Embryonic facial prominence (tissue), 1 donor: ENCODE data around the gene SAMHD1.
A peak's percentile ranks its signal among the peaks of the same experiment; 100 is the strongest.
"Not testable (repeated sequence)": the region's sequence is repeated elsewhere in the genome, so short reads cannot be mapped to it uniquely, and the experiment has no call there.

Experiments
- DNase-seq: peaks from one replicate; pipeline ENCODE4 v3.0.0-alpha.2; 2016; ENCODE audit errors: extremely low spot score

The SAMHD1 gene

DNA sequence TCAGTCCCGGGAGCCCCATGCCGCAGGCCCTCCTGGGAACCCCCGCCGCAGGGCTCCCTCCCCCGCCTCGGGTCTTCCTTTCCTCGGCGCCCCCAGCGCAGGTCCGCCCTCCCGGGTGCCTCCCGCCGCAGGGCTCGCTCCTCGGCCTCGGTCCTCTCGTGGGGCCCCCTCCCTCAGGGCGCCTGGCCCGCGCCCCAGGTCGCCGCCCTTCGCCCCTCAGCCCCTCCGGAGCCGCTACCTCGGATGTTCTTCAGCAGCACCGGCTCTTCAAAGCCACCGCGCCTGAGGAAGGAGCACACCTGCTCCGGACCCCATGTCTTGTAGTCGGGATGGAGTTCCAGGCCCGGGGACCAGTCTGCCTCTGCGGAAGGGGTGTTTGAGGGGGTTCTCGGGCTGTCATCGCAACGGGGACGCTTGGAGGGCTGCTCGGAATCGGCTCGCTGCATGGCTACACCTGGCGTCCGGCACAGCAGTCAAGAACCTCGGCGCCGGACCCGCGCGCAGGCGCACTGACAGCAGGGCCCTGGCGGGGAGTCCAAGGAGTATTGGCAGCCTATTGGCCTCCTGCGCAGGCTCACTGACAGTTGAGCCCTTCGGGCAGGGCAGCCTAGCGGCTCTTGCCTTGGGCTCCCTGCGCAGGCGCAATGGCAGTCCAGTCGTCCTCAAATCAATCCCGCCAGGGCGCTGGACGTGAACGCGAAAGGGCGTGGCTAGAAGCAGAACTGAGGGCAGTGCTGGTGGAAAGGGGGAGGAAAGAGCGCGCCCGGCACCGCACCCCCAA, at the start of gene SAMHD1:
SAMHD1 (minus strand) TSS at position 511 of the 781 bp plus-strand sequence; CDS start at position 446, 65 bp downstream.
- peak; percentile 62 for DNase-seq

DNA sequence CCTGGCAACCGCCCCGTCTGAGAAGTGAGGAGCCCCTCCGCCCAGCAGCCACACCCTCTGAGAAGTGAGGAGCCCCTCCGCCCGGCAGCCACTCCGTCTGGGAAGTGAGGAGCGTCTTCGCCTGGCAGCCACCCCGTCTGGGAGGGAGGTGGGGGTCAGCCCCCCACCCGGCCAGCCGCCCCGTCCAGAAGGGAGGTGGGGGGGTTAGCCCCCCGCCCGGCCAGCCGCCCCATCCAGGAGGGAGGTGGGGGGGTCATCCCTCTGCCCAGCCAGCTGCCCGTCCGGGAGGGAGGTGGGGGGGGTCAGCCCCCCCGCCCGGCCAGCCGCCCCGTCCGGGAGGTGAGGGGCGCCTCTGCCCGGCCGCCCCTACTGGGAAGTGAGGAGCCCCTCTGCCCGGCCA, 48.7 kb upstream of the SAMHD1 start:
- DNase-seq, result not testable (repeated sequence)

DNA sequence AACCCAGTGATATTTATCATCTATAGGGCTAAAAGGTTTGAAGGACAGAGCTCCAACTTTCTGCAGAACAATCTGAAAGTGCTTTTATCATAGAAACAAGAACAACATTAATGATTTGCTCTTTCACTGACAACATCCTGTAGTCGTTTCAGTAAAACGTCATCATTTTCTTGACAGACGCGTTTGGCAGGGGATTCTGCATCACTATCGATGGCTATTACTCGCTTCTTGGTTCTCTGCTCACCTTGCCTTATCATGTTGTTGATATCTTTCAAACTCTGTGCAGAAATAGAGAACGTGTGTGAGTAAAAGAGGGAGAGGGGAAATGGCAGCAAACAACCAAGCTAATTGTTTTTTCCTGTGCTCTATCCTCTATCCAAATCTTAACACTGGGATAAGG, 47.1 kb upstream of the SAMHD1 start:
- no peak for DNase-seq

DNA sequence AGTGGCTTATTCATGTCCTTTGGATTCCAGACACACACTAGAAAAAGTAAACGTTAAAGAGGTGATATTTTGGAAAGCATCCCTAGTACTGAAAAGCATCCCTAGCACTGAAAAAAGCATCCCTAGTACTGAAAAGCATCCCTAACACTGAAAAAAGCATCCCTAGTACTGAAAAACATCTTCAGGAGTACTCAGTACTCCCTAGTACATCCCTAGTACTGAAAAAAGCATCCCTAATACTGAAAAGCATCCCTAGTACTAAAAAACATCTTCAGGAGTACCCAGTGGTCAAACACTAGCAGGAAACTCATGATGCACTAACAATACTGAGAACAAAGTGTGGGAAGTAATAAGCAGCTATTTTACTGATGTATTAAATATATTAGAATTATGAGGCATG, 45.6 kb upstream of the SAMHD1 start:
- DNase-seq, result peak; percentile 51

DNA sequence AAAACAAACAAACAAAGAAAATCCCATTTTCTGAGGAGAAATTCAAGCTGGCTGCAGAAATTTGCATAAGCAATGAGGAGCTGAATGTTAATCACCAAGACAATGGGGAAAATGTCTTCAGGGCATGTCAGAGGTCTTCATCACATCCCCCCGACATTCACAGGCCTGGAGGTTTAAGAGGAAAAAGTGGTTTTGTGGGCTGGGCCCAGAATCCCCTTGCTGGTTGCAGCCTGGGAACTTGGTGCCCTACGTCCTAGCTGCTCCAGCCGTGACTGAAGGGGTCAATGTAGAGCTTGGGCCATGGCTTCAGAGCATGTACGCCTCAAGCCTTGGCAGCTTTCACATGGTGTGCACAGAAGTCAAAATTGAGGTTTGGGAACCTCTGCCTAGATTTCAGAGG, 42.7 kb upstream of the SAMHD1 start:
- not testable (repeated sequence) for DNase-seq

DNA sequence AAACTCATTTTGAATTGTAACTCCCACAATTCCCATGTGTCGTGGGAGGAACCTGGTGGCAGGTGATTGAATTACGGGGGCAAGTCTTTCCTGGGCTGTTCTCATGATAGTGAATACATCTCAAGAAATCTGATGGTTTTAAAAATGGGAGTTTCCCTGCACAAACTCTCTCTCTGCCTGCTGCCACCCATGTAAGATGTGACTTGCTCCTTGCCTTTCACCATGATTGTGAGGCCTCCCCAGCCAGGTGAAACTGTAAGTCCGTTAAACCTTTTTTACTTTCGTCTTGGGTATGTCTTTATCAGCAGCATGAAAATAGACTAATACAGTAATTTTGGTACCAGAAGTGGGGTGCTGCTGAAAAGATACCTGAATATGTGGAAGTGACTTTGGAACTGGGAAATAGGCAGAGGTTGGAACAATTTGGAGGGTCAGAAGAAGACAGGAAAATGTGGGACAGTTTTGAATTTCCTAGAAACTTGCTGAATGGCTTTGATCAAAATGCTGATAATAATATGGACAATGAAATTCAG, 41.4 kb upstream of the SAMHD1 start:
- DNase-seq, result no peak

DNA sequence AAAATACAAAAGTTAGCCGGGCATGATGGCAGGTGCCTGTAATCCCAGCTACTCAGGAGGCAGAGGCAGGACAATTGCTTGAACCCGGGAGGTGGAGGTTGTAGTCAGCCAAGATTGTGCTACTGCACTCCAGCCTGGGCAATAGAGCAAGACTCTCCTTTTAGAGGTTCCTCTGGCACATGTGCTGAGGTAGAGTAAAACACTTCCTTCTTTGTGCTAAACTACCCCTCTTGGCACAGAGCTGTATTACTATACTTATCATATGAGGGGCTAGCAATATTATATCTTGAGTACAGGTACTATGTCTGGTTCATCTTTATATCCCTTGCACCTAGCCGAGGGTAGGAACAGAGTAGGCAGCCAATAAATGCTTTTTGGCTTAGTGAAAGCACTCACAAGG, 40.2 kb upstream of the SAMHD1 start:
- no peak for DNase-seq

DNA sequence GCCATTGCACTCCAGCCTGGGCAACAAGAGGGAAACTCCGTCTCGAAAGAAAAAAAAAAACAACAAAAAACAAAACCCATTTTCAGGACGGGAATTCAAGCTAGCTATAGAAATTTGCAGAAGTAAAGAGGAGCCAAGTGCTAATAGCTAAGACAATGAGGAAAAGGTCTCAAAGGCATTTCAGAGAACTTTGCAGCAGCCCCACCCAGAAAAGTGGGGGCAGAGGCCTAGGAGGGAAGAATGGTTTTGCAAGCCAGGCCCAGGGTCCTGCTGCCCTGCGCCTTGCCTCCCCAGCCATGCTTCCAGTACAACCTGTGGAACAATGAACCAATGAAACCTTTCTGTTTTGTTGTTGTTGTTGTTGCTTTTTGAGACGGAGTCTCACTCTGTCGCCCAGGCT, 38.3 kb upstream of the SAMHD1 start:
- no peak for DNase-seq

DNA sequence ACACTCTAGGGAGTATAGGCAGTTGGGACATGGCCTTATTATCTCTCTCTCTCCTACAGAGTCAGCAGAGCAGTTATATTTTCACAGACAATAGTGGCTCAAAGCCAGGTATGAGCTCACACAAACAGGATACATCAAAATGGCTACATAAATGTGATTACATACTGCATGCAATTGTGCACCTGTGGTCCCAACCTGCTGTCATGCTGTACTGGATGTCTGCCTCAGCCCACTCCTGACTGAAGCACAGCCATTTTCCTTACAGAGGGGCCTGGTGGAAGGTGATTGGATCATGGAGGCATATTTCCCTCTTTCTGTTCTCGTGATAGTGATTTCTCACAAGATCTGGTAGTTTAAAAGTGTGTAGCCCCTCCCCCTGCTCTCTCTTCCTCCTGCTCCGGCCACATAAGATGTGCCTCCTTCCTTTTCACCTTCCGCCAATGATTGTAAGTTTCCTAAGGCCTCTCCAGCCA, 37.0 kb upstream of the SAMHD1 start:
- no peak for DNase-seq

DNA sequence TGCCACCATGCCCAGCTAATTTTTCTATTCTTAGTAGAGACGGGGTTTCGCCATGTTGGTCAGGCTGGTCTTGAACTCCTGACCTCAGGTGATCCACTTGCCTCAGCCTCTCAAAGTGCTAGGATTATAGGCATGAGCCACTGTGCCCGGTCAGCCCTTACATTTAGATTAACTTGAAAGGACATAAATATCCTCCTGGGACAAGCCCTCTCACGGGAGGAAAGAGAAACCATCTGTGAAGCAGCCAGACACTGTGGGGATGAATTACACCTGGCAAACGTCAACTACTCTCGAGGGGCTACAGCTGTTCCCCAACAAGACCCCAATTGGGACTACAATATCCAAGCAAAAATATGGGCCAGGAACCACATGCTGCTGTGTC, 32.7 kb upstream of the SAMHD1 start:
- no peak for DNase-seq

DNA sequence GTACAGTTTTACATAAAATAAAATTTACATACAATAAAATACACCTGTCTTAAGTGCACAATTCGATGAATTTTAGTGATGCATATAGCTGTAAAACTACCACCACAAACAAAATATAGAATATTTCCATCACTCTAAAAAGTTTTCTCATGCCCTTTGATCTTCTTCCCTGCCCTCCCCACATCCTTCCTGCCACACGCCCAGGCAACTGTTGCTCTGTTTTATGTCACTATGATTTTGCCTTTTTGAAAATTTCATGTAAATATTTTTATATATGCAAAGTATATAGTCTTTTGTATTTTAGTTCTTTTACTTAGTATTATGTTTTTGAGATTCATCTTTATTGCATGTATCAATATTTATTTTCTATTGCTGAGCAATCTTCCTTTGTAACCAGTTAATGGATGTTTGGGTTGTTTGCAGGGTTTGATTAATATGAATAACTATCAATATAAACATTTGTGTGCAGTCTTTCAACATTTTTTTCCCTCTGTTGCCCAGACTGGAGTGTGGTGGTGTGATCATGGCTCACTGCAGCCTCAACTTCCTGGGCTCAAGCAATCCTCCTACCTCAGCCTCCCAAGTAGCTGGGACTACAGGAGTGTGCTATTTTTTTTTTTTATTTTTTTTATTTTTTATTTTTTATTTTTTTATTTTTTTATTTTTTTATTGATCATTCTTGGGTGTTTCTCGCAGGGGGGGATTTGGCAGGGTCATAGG, 23.8 kb upstream of the SAMHD1 start:
- no peak for DNase-seq

DNA sequence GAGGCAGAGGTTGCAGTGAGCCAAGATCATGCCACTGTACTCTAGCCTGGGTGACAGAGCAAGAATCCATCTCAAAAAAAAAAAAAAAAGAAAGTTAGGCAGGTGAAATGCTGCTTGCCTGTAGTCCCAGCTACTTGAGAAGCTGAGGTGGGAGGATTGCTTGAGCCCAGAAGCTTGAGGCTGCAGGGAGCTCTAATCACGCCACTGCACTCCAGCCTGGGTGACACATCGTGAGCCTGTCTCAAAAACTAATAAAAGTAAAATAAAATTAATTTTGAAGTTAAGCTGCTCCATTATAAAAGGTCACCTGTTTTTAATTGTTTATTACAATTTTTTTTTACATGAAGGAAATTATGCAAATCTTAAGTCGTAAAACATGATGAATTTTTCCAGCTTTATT, 23.2 kb upstream of the SAMHD1 start:
- DNase-seq, result no peak

DNA sequence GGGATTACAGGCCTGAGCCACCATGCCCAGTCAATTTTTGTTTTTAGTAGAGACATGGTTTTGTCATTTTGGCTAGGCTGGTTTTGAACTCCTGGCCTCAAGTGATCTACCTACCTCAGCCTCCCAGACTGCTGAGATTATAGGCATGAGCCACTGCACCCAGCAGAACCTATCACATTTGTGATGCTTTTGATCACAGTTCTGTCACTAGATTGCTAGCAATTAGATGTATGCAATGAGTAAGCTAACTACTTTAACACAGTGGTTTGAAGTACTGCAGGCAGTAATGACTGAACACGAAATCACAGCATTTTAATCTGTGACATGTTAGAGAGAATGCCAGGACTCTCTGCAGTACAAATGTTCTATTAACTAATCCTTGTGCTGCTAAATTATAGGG, 19.6 kb upstream of the SAMHD1 start:
- DNase-seq, result no peak

DNA sequence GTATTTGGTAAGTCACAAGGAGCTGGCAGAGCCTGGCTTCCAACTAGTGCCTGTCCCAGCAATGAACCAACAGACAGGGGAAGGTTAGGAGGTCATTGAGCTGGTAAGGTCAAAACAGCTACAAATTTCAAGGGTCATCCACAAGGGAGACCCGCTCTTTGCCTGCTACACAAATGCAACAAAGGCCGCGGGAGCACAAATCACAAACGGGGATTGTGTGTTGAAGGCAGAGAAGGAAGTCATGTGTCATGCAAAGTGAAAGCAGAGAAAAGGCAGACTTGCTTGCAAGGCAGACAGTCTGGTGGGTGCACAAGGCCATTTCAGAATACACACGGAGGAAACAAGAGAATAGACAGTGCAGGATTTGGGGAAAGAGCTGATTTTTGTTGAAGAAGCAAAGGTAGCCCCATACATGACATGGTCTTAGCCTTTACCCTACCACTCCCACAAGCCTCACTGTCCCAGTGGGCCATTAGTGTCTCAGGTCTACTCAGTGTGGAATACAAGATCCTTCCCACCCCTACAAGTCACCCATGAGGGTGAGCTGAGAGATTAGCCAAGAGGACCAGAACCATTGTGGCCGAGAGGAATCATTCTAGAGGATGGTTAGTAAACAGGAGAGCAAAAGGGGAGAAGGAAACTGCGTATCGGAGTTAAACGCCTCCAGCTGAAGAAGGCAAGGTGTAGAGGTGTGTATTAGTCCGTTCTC, 18.1 kb upstream of the SAMHD1 start:
- DNase-seq, result no peak

DNA sequence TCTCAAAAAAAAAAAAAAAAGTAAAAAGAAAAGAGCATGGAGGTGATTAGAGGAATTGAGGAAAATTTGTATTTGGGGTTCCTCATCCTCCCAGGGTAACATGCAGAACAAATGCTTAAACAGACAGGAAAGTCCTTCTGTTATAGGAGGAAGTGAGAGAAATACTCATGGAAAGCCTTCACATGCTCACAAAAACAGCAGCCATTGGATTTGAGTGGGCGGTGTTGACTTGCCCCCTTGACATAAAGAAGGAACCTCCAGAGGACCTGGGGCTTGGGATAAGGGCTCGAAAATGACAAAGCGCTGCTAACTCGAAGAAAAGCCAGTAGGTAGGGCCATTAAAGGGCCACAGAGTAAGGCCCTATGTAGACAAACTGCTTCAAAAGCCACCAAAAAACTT, 17.5 kb upstream of the SAMHD1 start:
- no peak for DNase-seq

DNA sequence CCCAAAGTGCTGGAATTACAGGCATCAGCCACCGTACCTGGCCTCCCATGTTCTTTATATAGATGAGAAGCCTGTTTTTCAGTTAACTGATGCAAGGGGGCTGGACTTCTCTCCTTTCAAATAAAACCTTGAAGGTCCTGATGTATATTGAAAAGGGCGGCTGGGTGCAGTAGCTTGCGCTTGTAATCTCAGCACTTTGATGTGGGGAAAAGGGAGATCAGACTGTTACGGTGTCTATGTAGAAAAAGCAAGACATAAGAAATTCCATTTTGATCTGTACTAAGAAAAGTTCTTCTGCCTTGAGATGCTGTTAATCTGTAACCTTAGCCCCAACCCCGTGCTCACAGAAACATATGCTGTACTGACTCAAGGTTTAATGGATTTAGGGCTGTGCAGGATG, 16.1 kb upstream of the SAMHD1 start:
- DNase-seq, result no peak

DNA sequence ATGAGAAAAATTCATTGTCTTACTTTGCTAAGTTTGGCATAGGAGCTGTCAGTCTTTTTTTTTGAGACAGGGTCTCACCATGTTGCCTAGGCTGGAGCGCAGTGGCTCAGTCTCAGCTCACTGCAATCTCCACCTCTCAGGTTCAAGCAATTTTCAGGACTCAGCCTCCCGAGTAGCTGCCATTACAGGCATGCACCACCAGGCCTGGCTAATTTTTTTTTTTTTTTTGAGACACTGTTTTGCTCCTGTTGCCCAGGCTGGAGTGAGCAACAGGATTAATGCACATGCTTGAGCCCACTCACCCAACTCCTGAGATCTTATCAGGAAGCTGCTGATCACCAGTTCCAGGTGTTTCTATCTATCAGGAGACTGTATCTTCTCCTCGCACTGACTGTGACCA, 15.5 kb upstream of the SAMHD1 start:
- not testable (repeated sequence) for DNase-seq

DNA sequence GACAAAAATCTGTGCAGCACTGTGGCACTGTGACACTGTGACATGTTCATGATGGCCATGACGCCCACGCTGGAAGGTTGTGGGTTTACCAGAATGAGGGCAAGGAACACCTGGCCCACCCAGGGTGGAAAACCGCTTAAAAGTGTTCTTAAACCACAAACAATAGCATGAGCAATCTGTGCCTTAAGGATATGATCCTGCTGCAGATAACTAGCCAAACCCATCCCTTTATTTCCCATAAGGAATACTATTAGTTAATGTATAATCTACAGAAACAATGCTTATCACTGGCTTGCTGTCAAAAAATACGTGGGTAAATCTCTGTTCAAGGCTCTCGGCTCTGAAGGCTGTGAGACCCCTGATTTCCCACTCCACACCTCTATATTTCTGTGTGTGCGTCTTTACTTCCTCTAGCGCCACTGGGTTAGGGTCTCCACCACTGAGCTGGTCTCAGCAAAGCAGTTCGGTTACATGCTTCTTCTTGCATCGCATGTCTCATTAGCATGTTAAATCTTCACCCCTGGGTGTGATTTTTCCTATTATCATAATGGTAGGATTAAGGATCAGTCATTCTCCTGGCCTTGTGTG, 10.9 kb upstream of the SAMHD1 start:
- not testable (repeated sequence) for DNase-seq

DNA sequence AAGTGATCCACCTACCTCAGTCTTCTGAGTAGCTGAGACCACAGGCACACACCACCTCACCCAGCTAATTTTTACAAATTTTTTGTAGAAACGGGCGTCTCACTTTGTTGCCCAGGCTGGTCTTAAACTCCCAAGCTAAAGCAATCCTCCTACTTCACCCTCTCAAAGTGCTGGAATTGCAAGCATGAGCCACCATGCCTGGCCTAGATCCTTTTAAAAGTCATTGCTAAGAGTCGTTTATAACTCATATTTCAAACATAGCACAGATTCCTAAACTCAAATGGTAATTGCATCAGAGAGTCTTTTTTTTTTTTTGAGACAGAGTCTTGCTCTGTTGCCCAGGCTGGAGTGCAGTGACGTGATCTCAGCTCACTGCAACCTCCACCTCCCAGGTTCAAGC, 7.7 kb upstream of the SAMHD1 start:
- DNase-seq, result no peak

DNA sequence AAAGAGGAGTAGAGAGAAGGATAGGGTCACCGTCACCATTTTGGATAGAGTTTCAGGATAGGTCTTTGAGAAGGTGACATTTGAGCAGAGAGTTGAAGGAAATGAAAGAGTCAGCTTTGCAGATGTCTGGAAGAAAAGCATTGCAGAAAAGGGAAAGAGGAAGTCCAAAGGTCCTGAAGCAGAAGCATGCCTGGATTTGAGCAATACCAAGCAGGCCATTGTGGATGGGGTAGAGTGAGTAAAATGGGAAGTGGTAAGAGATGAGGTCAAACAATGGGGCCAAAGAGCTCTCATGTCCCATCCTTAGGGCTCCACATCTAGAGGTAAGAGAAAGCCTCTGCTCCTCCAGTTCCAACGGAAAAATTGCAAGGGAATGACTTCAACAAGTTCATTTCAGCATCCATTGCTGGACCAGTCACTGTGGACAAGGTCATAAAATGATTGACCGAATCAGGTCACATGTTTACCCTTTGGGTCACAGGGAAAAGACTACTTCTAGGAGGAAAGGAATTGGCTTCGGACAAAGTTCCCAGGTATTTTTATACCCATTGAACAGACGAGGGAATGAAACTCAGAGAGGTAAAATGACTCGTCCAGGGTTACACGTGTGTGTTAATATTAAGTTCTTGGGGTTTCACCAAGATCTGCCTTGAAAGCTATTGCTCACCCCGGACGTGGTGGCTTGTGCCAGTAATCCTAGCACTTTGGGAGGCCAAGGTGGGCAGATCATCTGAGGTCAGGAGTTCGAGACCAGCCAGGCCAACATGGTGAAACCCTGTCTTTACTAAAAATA, 6.6 kb upstream of the SAMHD1 start:
- no peak for DNase-seq

DNA sequence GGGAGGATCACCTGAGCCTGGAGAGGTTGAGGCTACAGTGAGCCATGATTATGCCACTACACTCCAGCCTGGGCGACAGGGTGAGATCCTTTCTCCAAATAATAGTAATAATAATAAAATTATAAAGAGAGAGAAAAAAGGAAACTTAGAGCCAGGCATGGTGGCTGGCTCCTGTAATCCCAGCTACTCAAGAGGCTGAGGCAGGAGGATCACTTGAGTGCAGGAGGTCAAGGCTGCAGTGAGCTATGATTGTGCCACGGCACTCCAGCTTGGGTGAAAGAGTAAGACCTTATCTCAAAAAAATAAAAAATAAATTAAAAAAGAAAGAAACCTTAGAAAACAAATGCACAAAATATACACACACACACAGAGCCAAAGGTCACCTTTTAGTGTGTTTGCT, 5.2 kb upstream of the SAMHD1 start:
- no peak for DNase-seq
